ENCODE measurements around the gene KREMEN1. TPM values are rescaled to one million over a fixed set of nuclear protein-coding genes. Genes with fewer than 3 reads are reported as not detected.

The KREMEN1 gene
- total RNA-seq, 1 experiment from 2014 or later: 2.7 TPM

DNA sequence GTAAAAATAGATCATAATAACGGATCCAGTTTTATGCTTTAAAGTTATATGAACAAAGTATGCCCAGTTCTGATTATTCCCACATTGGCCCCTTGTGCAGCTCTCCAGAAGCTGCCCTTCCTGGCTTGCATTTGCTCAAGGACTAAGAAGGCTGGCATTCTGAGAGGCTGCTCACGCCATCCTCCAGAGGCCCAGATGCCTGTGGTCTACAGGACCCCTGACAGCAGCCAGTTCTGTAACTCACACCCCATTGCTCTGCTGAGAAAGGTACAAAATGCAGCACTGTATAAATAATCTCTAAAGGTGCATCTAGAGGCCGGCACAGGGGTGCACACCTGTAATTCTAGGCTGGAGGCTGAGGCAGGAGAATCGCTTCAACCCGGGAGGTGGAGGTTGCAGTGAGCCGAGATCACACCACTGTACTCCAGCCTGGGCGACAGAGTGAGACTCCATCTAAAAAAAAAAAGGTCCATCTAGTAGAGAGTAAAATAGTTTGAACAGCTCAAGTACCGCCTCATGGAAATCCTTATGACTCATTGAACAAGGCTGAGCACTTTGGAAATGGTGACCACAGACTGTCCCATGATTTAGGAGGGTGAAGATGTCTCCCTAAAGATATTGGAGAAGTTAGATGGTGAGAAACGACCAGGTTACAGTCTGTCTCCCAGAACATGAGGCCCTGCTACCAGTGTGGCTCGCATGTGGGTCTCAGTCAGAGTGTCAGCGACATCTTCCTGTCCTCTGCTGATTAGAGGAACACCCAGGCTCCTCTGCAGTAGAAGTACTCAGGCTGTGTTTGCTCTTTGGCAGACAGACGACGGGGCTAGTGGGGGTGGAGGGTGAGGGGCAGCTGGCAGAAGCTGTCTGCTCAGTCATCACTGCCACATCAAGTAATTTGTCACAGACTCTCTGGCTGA, 56.3 kb downstream of the KREMEN1 start:
- CTCF ChIA-PET: no interaction called here
- Histone ChIP-seq H3K4me3 (ENCODE audit: low read length) (no peak overlapping the region), H3K36me3 (ENCODE audit: low read depth, low read length) (no peaks in the 10 kb centered on the region), H4K20me1 (ENCODE audit: low read length) (no peaks in the 10 kb centered on the region), H3K9me3 (ENCODE audit: low read length) (no peaks in the 10 kb centered on the region), H3K27ac (ENCODE audit: low read length) (no peak overlapping the region), H3K27me3 (ENCODE audit: low read length) (no peaks in the 10 kb centered on the region), H3K9me2 (replicated peaks; ENCODE audit: low read length) (no peaks in the 10 kb centered on the region), H3K79me2 (ENCODE audit: low read length) (no peaks in the 10 kb centered on the region), H3F3A (ENCODE audit: low read length, unreplicated experiment) (no peaks in the 10 kb centered on the region), H3K9ac (ENCODE audit: low read length) (no peak overlapping the region), H3K4me2 (ENCODE audit: low read length) (no peak overlapping the region), H3K4me1 (ENCODE audit: insufficient read depth, low read length) (no peaks in the 10 kb centered on the region), H2AFZ (ENCODE audit: low read length) (no peak overlapping the region)
- ATAC-seq: no peak
- intact Hi-C loops (cut with micrococcal nuclease): no loop called here
- no TSS peak for BruUV-seq (replicated peaks)
- DNase-seq: no peak
- TF ChIP-seq EZH2 (IDR thresholded peaks at IDR 0.05; ENCODE audit: low read length, unreplicated experiment) (no peak), EZH2phosphoT487 (IDR thresholded peaks at IDR 0.05; ENCODE audit: borderline replicate concordance, low read length) (no peak)
- TF ChIP-seq, protein P1, sequence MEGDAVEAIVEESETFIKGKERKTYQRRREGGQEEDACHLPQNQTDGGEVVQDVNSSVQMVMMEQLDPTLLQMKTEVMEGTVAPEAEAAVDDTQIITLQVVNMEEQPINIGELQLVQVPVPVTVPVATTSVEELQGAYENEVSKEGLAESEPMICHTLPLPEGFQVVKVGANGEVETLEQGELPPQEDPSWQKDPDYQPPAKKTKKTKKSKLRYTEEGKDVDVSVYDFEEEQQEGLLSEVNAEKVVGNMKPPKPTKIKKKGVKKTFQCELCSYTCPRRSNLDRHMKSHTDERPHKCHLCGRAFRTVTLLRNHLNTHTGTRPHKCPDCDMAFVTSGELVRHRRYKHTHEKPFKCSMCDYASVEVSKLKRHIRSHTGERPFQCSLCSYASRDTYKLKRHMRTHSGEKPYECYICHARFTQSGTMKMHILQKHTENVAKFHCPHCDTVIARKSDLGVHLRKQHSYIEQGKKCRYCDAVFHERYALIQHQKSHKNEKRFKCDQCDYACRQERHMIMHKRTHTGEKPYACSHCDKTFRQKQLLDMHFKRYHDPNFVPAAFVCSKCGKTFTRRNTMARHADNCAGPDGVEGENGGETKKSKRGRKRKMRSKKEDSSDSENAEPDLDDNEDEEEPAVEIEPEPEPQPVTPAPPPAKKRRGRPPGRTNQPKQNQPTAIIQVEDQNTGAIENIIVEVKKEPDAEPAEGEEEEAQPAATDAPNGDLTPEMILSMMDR (conservative IDR thresholded peaks at IDR 0.05; ENCODE audit: low read depth, low read length): no peak
- POLR2A ChIA-PET (ENCODE audit: unreplicated experiment): no interaction called here

DNA sequence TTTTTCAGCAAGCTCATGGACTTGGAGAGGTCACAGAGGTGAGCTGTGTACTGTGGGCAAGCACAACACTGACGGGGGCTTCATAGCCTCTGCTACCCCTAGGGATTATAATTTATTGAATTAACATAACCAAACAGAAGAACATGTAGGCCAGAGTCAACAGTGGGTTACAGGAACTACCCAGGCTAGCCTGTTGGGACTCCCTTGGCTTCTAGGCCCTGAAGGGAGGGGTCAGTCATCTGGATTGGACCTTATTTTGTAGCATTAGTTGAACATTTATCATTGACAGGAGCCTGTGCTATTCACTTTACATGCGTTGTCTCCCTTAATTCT, 56.9 kb downstream of the KREMEN1 start:
- no peaks in the 10 kb centered on the region for H4K20me1 ChIP-seq (ENCODE audit: low read length)
- no peaks in the 10 kb centered on the region for H3K9me2 ChIP-seq (replicated peaks; ENCODE audit: low read length)
- no peaks in the 10 kb centered on the region for H3F3A ChIP-seq (ENCODE audit: low read length, unreplicated experiment)
- CTCF ChIA-PET: no interaction called here
- no peaks in the 10 kb centered on the region for H3K9me3 ChIP-seq (ENCODE audit: low read length)
- no peaks in the 10 kb centered on the region for H3K36me3 ChIP-seq (ENCODE audit: low read depth, low read length)
- no peak overlapping the region for H2AFZ ChIP-seq (ENCODE audit: low read length)
- no peak overlapping the region for H3K27ac ChIP-seq (ENCODE audit: low read length)
- no peak for DNase-seq
- TF ChIP-seq EZH2phosphoT487 (IDR thresholded peaks at IDR 0.05; ENCODE audit: borderline replicate concordance, low read length) (no peak), EZH2 (IDR thresholded peaks at IDR 0.05; ENCODE audit: low read length, unreplicated experiment) (no peak)
- TF ChIP-seq, protein P1 (conservative IDR thresholded peaks at IDR 0.05; ENCODE audit: low read depth, low read length): no peak
- H3K4me2 ChIP-seq (ENCODE audit: low read length): no peak overlapping the region
- no peak overlapping the region for H3K9ac ChIP-seq (ENCODE audit: low read length)
- no peak for ATAC-seq
- POLR2A ChIA-PET (ENCODE audit: unreplicated experiment): no interaction called here
- H3K27me3 ChIP-seq (ENCODE audit: low read length): no peaks in the 10 kb centered on the region
- no peaks in the 10 kb centered on the region for H3K79me2 ChIP-seq (ENCODE audit: low read length)
- H3K4me3 ChIP-seq (ENCODE audit: low read length): no peak overlapping the region
- no TSS peak for BruUV-seq (replicated peaks)
- H3K4me1 ChIP-seq (ENCODE audit: insufficient read depth, low read length): no peaks in the 10 kb centered on the region
- intact Hi-C loops (cut with micrococcal nuclease): no loop called here

DNA sequence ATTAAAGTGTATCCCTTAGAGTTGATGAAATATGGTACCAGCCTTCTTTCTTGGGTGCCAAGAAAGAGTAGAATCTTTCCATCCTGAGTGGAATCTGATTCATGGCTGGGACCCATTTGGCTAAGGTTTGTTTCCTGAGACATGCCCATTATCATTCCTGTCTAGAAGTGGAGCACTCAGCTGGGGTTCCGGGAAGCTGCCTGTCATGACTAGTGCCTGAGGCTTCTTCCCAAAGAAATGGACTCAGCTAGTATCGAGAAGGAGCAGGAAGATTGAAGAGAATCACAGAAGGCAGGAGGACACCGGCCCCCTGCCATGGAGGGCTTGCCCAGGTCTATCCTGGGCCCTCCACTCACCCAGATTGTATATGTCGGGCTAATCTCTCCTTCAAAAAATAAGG, 57.6 kb downstream of the KREMEN1 start:
- ChIA-PET POLR2A (ENCODE audit: unreplicated experiment) (no interaction called here), CTCF (no interaction called here)
- H3K4me3 ChIP-seq (ENCODE audit: low read length): no peak overlapping the region
- no peaks in the 10 kb centered on the region for H3K4me1 ChIP-seq (ENCODE audit: insufficient read depth, low read length)
- H3K79me2 ChIP-seq (ENCODE audit: low read length): no peaks in the 10 kb centered on the region
- no peak for TF ChIP-seq EZH2 (IDR thresholded peaks at IDR 0.05; ENCODE audit: low read length, unreplicated experiment)
- ATAC-seq (no peak), DNase-seq (no peak)
- no peak overlapping the region for H3K27ac ChIP-seq (ENCODE audit: low read length)
- H3K36me3 ChIP-seq (ENCODE audit: low read depth, low read length): no peaks in the 10 kb centered on the region
- H2AFZ ChIP-seq (ENCODE audit: low read length): no peak overlapping the region
- H3K4me2 ChIP-seq (ENCODE audit: low read length): no peak overlapping the region
- BruUV-seq (replicated peaks): no TSS peak
- no peak overlapping the region for H3K9ac ChIP-seq (ENCODE audit: low read length)
- intact Hi-C loops (cut with micrococcal nuclease): no loop called here
- no peaks in the 10 kb centered on the region for H3K9me2 ChIP-seq (replicated peaks; ENCODE audit: low read length)
- H4K20me1 ChIP-seq (ENCODE audit: low read length): no peaks in the 10 kb centered on the region
- no peaks in the 10 kb centered on the region for H3K27me3 ChIP-seq (ENCODE audit: low read length)
- no peaks in the 10 kb centered on the region for H3F3A ChIP-seq (ENCODE audit: low read length, unreplicated experiment)
- no peaks in the 10 kb centered on the region for H3K9me3 ChIP-seq (ENCODE audit: low read length)

All from PC-3 (cell line).